Ascending aorta (tissue), 2 donors: Measurements from ENCODE around the gene PCA3. TPM values are rescaled to one million over a fixed set of nuclear protein-coding genes. Genes with fewer than 3 reads are reported as not detected.

ENCODE experiments used
- DNase-seq, 2 donors: peaks; one replicate each; pipeline ENCODE4 v3.0.0-alpha.2; 2019; ENCODE audit warnings: low spot score in 2 of 2
- H3K27ac ChIP-seq, 2 donors: fragments of 200-600 bp; sonication (generic); one replicate each; pipeline ENCODE4 v1.5.1; 2016 to 2017; ENCODE audit warnings: mild to moderate bottlenecking in 1 of 2
- H3K27me3 ChIP-seq: fragments of 200-600 bp; sonication (generic); one replicate; pipeline ENCODE4 v1.5.1; 2017
- H3K36me3 ChIP-seq, 2 donors: fragments of 200-600 bp; sonication (generic); one replicate each; pipeline ENCODE4 v1.5.1; 2016
- H3K4me1 ChIP-seq, 2 donors: fragments of 200-600 bp; sonication (generic); one replicate each; pipeline ENCODE4 v1.5.1; 2016 to 2017; ENCODE audit warnings: mild to moderate bottlenecking in 1 of 2
- H3K4me3 ChIP-seq, 2 donors: fragments of 200-600 bp; sonication (generic); one replicate each; pipeline ENCODE4 v1.5.1; 2016 to 2017; ENCODE audit warnings: mild to moderate bottlenecking in 1 of 2
- H3K9me3 ChIP-seq, 2 donors: fragments of 200-600 bp; sonication (generic); one replicate each; pipeline ENCODE4 v1.5.1; 2016
- intact Hi-C: fragments of 100-400 bp; cut with DNase I; formaldehyde crosslinking; loops from one replicate; pipeline ENCODE4 v1.15.1; 2023
- total RNA-seq: library from RNA; depleted of rRNA; stranded (reverse); fragments of >200 nt; gene quantifications from one replicate; pipeline ENCODE4 v1.1.0, GENCODE V29; 2016
- TF ChIP-seq, protein P1 (sequence below), 3 experiments: fragments of 200-600 bp in 2 of 3; fragments of 450-650 bp in 1 of 3; sonication (generic) in 2 of 3; IDR thresholded peaks; one replicate each; pipeline ENCODE4 v1.5.1; 2016 to 2019; ENCODE audit warnings: antibody characterized with exemption in 3 of 3, mild to moderate bottlenecking in 1 of 3, moderate library complexity in 1 of 3

The PCA3 gene
- total RNA-seq, 1 donor from 2014 or later = not detected

DNA sequence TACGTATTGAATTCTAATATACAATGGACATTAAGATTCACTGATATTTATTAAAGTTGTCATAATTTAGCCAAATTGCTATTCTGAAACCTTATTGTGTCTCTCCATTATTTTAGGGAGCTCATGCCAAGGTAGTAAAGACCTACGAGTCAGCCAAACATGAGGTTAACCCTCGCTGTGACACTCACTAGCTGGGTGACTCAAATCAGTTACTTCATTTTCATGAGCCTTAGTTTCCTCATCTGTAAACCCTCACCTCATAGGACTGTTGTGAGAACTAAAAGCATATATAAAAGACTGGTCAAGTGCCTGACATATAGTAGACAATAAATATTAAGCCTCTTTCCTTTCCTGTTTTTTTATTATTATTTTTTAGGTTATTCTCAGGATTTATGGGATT, 44.0 kb upstream of the PCA3 start:
- Histone ChIP-seq H3K9me3 (no peaks in the 10 kb centered on the region), H3K27me3 (no peaks in the 10 kb centered on the region), H3K4me3 (no peak overlapping the region), H3K4me1 (peaks cover 0 to 10% of the 10 kb centered on the region in 2 donors), H3K27ac (no peak overlapping the region), H3K36me3 (no peaks in the 10 kb centered on the region)
- no peak for DNase-seq
- intact Hi-C loops = no loop called here
- TF ChIP-seq, protein P1, sequence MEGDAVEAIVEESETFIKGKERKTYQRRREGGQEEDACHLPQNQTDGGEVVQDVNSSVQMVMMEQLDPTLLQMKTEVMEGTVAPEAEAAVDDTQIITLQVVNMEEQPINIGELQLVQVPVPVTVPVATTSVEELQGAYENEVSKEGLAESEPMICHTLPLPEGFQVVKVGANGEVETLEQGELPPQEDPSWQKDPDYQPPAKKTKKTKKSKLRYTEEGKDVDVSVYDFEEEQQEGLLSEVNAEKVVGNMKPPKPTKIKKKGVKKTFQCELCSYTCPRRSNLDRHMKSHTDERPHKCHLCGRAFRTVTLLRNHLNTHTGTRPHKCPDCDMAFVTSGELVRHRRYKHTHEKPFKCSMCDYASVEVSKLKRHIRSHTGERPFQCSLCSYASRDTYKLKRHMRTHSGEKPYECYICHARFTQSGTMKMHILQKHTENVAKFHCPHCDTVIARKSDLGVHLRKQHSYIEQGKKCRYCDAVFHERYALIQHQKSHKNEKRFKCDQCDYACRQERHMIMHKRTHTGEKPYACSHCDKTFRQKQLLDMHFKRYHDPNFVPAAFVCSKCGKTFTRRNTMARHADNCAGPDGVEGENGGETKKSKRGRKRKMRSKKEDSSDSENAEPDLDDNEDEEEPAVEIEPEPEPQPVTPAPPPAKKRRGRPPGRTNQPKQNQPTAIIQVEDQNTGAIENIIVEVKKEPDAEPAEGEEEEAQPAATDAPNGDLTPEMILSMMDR (IDR thresholded peaks at IDR 0.05) = no peak

DNA sequence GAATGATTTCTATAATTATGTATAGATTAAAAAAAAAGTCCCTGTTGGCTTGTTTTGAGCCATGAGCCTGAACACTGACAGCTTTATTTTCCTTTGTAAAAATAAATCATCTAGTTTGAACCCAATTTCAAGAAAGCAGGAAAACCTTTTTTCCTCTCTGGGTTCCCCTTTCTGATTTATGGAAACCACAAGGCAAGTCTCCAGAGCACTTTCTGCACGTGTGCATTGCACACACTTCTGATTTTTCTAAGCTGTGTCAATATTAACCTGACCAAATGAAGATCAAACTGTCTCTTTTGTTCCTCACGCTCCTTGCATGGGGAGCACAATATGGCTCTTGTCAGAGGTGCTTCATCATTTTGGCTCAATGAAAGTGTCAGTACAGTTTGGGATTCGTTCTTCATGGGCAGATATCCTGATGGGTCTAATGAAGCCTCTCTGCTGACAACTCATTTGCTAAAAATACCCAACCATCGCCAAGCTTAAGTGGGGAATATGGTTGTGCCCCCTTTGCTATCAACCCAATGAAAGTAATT, 39.2 kb upstream of the PCA3 start:
- Histone ChIP-seq H3K27ac (no peak overlapping the region), H3K4me1 (no peaks in the 10 kb centered on the region), H3K27me3 (no peaks in the 10 kb centered on the region), H3K36me3 (no peaks in the 10 kb centered on the region), H3K4me3 (no peak overlapping the region), H3K9me3 (no peaks in the 10 kb centered on the region)
- no peak for DNase-seq
- intact Hi-C loops = no loop called here
- TF ChIP-seq, protein P1 (IDR thresholded peaks at IDR 0.05) = no peak

DNA sequence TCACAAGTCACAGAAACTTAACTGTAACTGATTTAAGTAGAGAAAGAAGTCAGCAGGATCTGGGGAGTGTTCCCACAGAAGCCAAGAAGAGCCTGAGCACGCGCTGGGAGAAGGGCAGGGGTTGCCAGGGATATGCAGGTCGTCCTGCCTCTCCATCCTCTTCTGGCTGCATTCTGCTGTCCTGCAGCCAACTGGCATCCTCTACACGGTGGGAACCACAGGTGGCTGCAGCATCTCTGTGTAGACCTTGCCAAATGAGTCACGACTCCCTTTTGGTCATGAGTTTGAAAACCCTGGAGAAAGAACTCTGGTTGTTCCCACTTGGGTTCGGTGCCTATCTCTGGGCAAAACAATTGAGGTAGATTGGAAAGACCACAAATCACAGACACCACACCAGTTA, 38.4 kb upstream of the PCA3 start:
- H3K27ac ChIP-seq = no peak overlapping the region
- no peaks in the 10 kb centered on the region for H3K4me1 ChIP-seq
- DNase-seq = no peak
- H3K27me3 ChIP-seq = no peaks in the 10 kb centered on the region
- H3K4me3 ChIP-seq = no peak overlapping the region
- intact Hi-C loops = no loop called here
- H3K9me3 ChIP-seq = no peaks in the 10 kb centered on the region
- TF ChIP-seq, protein P1 (IDR thresholded peaks at IDR 0.05) = no peak
- no peaks in the 10 kb centered on the region for H3K36me3 ChIP-seq

DNA sequence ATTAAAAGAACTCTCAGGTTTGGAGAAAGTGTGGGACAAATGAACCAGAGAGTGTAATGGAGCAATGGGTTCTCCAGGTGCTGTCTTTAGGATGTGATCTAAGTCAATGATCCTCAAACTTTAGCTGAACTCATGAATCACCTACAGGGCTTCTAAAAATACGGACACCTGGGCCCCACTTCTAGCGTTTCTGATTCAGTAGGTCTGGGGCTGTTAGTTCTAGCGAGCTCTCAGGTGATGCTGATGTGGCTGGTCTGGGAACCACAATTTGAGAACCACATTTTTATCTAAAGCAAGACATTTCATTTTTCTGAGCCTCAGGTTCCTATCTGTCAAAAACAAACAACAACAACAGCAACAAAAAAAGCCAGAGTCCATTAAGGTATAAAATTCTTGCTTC, 35.1 kb upstream of the PCA3 start:
- intact Hi-C loops = no loop called here
- H3K27ac ChIP-seq = no peak overlapping the region
- no peaks in the 10 kb centered on the region for H3K36me3 ChIP-seq
- TF ChIP-seq, protein P1 (IDR thresholded peaks at IDR 0.05) = no peak
- H3K4me1 ChIP-seq = no peaks in the 10 kb centered on the region
- DNase-seq = no peak
- no peak overlapping the region for H3K4me3 ChIP-seq
- no peaks in the 10 kb centered on the region for H3K9me3 ChIP-seq
- H3K27me3 ChIP-seq = no peaks in the 10 kb centered on the region

DNA sequence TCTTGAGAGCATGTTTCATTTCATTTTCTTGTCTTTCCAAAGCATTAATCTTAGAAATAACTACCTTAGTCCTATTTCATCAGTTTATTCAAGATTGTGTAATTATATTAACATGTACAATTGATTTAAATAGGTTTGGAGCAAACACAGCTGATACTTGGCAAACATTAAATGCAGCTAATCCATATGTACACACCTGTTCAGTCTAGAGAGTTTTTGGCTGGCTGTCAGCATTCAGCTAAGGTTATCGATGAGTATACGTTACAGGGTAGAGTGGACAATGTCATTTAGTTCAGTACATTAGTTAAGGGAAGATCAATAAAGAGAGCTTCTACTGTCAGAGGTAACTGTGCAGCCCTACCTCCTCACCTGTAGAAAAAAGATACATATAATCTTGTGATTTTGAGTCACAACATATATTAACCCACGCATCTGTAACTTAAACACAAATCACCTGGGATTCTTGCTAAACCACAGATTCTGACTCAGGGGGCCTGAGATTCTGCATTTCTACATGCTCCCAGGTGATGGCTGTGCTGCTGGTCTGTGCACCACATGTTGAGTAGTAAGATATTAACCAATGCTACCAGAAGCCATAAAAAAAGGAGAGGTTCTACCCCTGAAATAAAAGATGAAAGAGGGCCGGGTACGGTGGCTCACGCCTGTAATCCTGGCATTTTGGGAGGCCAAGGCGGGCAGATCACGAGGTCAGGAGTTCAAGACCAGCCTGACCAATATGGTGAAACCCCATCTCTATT, 34.1 kb upstream of the PCA3 start:
- H3K36me3 ChIP-seq = no peaks in the 10 kb centered on the region
- no peak for DNase-seq
- H3K4me1 ChIP-seq = no peaks in the 10 kb centered on the region
- no peak overlapping the region for H3K27ac ChIP-seq
- no peaks in the 10 kb centered on the region for H3K27me3 ChIP-seq
- intact Hi-C loops = no loop called here
- TF ChIP-seq, protein P1 (IDR thresholded peaks at IDR 0.05) = no peak
- no peak overlapping the region for H3K4me3 ChIP-seq
- no peaks in the 10 kb centered on the region for H3K9me3 ChIP-seq
